Spleen (tissue), 11 donors: Measurements from ENCODE around the gene UBR1. TPM values are rescaled to one million over a fixed set of nuclear protein-coding genes. Genes with fewer than 3 reads are reported as not detected.
"Not testable (repeated sequence)": the region's sequence is repeated elsewhere in the genome, so short reads cannot be mapped to it uniquely, and the experiment has no call there.

Experiments used
- DNase-seq: peaks from one replicate; pipeline ENCODE4 v3.0.0-alpha.2; 2020
- H3K27ac ChIP-seq, 8 donors: fragments of 200-600 bp; sonication (generic) in 7 of 8; 1 replicate in 4 of 8; 2 replicates in 4 of 8; pipeline versions ENCODE4 v1.5.0 to v1.8.0; 2016 to 2021; ENCODE audit warnings: inconsistent platforms in 4 of 8, mild to moderate bottlenecking in 4 of 8, moderate library complexity in 1 of 8
- H3K27me3 ChIP-seq, 7 donors: fragments of 200-600 bp; sonication (generic) in 6 of 7; replicated peaks in 1 of 7; 1 replicate in 4 of 7; 2 replicates in 3 of 7; pipeline versions ENCODE4 v1.5.0 to v1.8.0; 2016 to 2021; ENCODE audit warnings: inconsistent platforms in 3 of 7, mild to moderate bottlenecking in 1 of 7
- H3K36me3 ChIP-seq, 6 donors: fragments of 200-600 bp; sonication (generic) in 5 of 6; 1 replicate in 4 of 6; 2 replicates in 2 of 6; pipeline versions ENCODE4 v1.5.0 to v1.8.0; 2016 to 2021; ENCODE audit warnings: inconsistent platforms in 2 of 6
- H3K4me1 ChIP-seq, 6 donors: fragments of 200-600 bp; sonication (generic) in 5 of 6; 1 replicate in 3 of 6; 2 replicates in 3 of 6; pipeline versions ENCODE4 v1.5.0 to v1.8.0; 2016 to 2021; ENCODE audit warnings: inconsistent platforms in 3 of 6
- H3K4me3 ChIP-seq, 8 donors: fragments of 200-600 bp; sonication (generic) in 7 of 8; 1 replicate in 4 of 8; 2 replicates in 4 of 8; pipeline versions ENCODE4 v1.5.0 to v1.8.0; 2016 to 2021; ENCODE audit warnings: inconsistent platforms in 4 of 8, mild to moderate bottlenecking in 4 of 8, moderate library complexity in 2 of 8
- H3K9me3 ChIP-seq, 8 donors: fragments of 200-600 bp; sonication (generic) in 7 of 8; 1 replicate in 4 of 8; 2 replicates in 4 of 8; pipeline versions ENCODE4 v1.5.0 to v1.8.0; 2016 to 2021; ENCODE audit warnings: inconsistent platforms in 4 of 8
- POLR2A ChIP-seq, 3 donors: fragments of 450-650 bp; IDR thresholded peaks; one replicate each; pipeline ENCODE4 v1.5.1; 2017; ENCODE audit warnings: antibody characterized with exemption in 3 of 3, mild to moderate bottlenecking in 1 of 3
- POLR2AphosphoS5 ChIP-seq, 3 donors: sonication (generic); formaldehyde crosslinking; IDR thresholded peaks; one replicate each; pipeline ENCODE4 v1.5.1; 2017; ENCODE audit warnings: antibody characterized with exemption in 3 of 3
- whole genome bisulfite sequencing, 5 donors: extraction: QIAGEN DNeasy Blood & Tissue Kit in 3 of 5; methylation state at CpG; one replicate each; pipeline versions ENCODE4 v1.1.5 to v1.1.7; 2013 to 2018; 5-methylcytosine and 5-hydroxymethylcytosine counted together
- intact Hi-C: fragments of 100-400 bp; cut with DNase I; formaldehyde crosslinking; loops from one replicate; pipeline ENCODE4 v1.15.0; 2023; ENCODE audit warnings: low total_unique reads
- polyA plus RNA-seq, 3 donors: library from polyadenylated mRNA; stranded (reverse); fragments of 200-250 nt; gene quantifications; one replicate each; pipeline ENCODE4 v1.2.1, GENCODE V29; 2013
- total RNA-seq, 7 donors: library from RNA; depleted of rRNA in 3 of 7; stranded (reverse); fragments of >200 nt in 3 of 7; fragmentation: NEBNext Ultra II Directional in 4 of 7; extraction: Animal tissue kit (Norgen Biotek cat#: 25700) in 4 of 7; gene quantifications; one replicate each; pipeline versions ENCODE4 v1.1.0 to v1.2.1, GENCODE V29; 2016 to 2021
- TF ChIP-seq, protein P1 (sequence below), 11 experiments: fragments of 200-600 bp in 7 of 11; fragments of 450-650 bp in 4 of 11; sonication (generic) in 4 of 11; IDR thresholded peaks in 8 of 11; conservative IDR thresholded peaks in 3 of 11; 1 replicate in 7 of 11; 2 replicates in 4 of 11; pipeline versions ENCODE4 v1.4.0 to v1.8.0; 2016 to 2021; ENCODE audit warnings: antibody characterized with exemption in 11 of 11, inconsistent platforms in 4 of 11, mild to moderate bottlenecking in 1 of 11
- donor health status: healthy with polysubstance abuse.
- donor health status: DM: no; HTN: no; CAD: no; lungs with moderate emphysema.
- donor health status: DM: no; HTN: no; CAD: no.
- donor health status: Bipolar disorder and iron deficiency.
- donor health status: healthy.
- donor health status: DM: no; HTN: no; CAD: no.
- donor health status: DM: yes; HTN: yes; CAD: no.

The UBR1 gene
- total and polyA plus RNA-seq, 10 donors: 4.3 to 69.2 (median 38.8) TPM

- H3K27ac ChIP-seq: no peak overlapping the region
- 94 to 98% (median 97%) methylated on average over 3 of the region's 3 CpGs; no CpG with 5 or more reads in 1 of the 5 donors for WGBS, 5 donors
- H3K4me1 ChIP-seq: no peaks in the 10 kb centered on the region
- TF ChIP-seq POLR2AphosphoS5 (IDR thresholded peaks at IDR 0.05): peak in 1 of 3 donors; percentile 35
- TF ChIP-seq, protein P1, sequence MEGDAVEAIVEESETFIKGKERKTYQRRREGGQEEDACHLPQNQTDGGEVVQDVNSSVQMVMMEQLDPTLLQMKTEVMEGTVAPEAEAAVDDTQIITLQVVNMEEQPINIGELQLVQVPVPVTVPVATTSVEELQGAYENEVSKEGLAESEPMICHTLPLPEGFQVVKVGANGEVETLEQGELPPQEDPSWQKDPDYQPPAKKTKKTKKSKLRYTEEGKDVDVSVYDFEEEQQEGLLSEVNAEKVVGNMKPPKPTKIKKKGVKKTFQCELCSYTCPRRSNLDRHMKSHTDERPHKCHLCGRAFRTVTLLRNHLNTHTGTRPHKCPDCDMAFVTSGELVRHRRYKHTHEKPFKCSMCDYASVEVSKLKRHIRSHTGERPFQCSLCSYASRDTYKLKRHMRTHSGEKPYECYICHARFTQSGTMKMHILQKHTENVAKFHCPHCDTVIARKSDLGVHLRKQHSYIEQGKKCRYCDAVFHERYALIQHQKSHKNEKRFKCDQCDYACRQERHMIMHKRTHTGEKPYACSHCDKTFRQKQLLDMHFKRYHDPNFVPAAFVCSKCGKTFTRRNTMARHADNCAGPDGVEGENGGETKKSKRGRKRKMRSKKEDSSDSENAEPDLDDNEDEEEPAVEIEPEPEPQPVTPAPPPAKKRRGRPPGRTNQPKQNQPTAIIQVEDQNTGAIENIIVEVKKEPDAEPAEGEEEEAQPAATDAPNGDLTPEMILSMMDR (IDR thresholded peaks at IDR 0.05 in 8 of 11, conservative IDR thresholded peaks at IDR 0.05 in 3 of 11): no peak
- no peak for TF ChIP-seq POLR2A (IDR thresholded peaks at IDR 0.05)
- H3K27me3 ChIP-seq: no peaks in the 10 kb centered on the region
- no peak for DNase-seq
- H3K4me3 ChIP-seq: no peak overlapping the region
- intact Hi-C loops: no loop called here
- peaks cover 0 to 97% (median 54%) of the 10 kb centered on the region in 6 donors for H3K36me3 ChIP-seq
- H3K9me3 ChIP-seq: peaks cover 0 to 16% (median 0%) of the 10 kb centered on the region in 8 donors
Observed at GRCh38 chr15:43009206-43009605, 96.6 kb downstream of the UBR1 start.

- H3K9me3 ChIP-seq: peaks cover 0 to 16% (median 0%) of the 10 kb centered on the region in 8 donors
- H3K36me3 ChIP-seq: peaks cover 0 to 97% (median 61%) of the 10 kb centered on the region in 6 donors
- 95 to 98% (median 97%) methylated on average over 14 of the region's 14 CpGs for WGBS, 5 donors
- no peak overlapping the region for H3K4me3 ChIP-seq
- no peaks in the 10 kb centered on the region for H3K4me1 ChIP-seq
- H3K27ac ChIP-seq: no peak overlapping the region
- H3K27me3 ChIP-seq: no peaks in the 10 kb centered on the region
- intact Hi-C loops: no loop called here
- no peak for DNase-seq
- TF ChIP-seq POLR2AphosphoS5 (IDR thresholded peaks at IDR 0.05) (peak in 2 of 3 donors; percentile 11 to 65), POLR2A (IDR thresholded peaks at IDR 0.05) (no peak)
- TF ChIP-seq, protein P1 (IDR thresholded peaks at IDR 0.05 in 8 of 11, conservative IDR thresholded peaks at IDR 0.05 in 3 of 11): no peak
Observed at GRCh38 chr15:43008150-43008549, 97.7 kb downstream of the UBR1 start.

DNA sequence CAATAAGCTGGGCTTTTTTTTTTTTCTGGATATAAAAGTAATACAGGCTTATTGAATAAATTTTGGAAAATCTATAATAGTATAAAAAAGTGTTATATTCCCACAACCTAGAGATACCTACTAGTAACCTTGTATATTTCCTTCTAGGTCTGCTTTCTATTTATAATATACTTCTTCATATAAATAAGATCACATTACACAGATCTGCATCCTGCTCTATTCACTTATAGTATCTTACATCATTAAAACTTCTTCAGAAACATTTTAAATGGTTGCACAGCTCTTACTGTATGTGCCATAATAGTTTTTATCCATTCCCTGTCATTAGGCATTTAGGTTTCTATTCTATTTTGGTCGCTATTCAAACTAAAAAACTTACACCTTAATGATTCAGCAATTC, 98.3 kb downstream of the UBR1 start:
- no peak for DNase-seq
- Histone ChIP-seq H3K4me1 (no peaks in the 10 kb centered on the region), H3K27ac (no peak overlapping the region), H3K9me3 (peaks cover 0 to 16% (median 0%) of the 10 kb centered on the region in 8 donors), H3K36me3 (peaks cover 0 to 97% (median 65%) of the 10 kb centered on the region in 6 donors), H3K4me3 (no peak overlapping the region), H3K27me3 (no peaks in the 10 kb centered on the region)
- intact Hi-C loops: no loop called here
- TF ChIP-seq, protein P1 (IDR thresholded peaks at IDR 0.05 in 8 of 11, conservative IDR thresholded peaks at IDR 0.05 in 3 of 11): no peak
- TF ChIP-seq POLR2A (IDR thresholded peaks at IDR 0.05) (no peak), POLR2AphosphoS5 (IDR thresholded peaks at IDR 0.05) (no peak)
- 94 to 98% (median 98%) methylated on average over 1 of the region's 1 CpG for WGBS, 5 donors

DNA sequence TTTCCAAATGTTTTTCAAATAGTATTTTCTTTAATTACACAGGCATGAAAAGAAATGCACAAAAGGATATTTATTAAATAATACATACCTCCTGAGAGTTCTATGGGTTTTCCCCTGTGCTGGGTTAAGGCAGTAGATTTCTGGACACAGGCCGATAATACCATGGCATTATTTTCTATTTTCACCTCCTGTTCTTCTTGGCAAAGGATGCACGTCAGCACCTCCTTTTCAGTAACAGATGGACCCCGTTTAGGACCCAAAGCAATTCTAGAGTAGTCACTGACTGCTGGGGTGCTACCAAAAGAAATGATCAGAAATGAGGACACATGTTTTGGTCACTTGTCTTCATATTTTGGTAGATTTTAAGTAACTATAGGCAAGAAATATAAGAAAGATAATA, 98.8 kb downstream of the UBR1 start:
- TF ChIP-seq, protein P1 (IDR thresholded peaks at IDR 0.05 in 8 of 11, conservative IDR thresholded peaks at IDR 0.05 in 3 of 11): no peak
- TF ChIP-seq POLR2AphosphoS5 (IDR thresholded peaks at IDR 0.05): no peak
- TF ChIP-seq POLR2A (IDR thresholded peaks at IDR 0.05): no peak
- DNase-seq: no peak
- no peaks in the 10 kb centered on the region for H3K4me1 ChIP-seq
- intact Hi-C loops: no loop called here
- peaks cover 0 to 16% (median 0%) of the 10 kb centered on the region in 8 donors for H3K9me3 ChIP-seq
- H3K36me3 ChIP-seq: peaks cover 0 to 97% (median 65%) of the 10 kb centered on the region in 6 donors
- WGBS, 5 donors: 93 to 97% (median 95%) methylated on average over 3 of the region's 3 CpGs
- H3K27ac ChIP-seq: no peak overlapping the region
- H3K4me3 ChIP-seq: no peak overlapping the region
- no peaks in the 10 kb centered on the region for H3K27me3 ChIP-seq

DNA sequence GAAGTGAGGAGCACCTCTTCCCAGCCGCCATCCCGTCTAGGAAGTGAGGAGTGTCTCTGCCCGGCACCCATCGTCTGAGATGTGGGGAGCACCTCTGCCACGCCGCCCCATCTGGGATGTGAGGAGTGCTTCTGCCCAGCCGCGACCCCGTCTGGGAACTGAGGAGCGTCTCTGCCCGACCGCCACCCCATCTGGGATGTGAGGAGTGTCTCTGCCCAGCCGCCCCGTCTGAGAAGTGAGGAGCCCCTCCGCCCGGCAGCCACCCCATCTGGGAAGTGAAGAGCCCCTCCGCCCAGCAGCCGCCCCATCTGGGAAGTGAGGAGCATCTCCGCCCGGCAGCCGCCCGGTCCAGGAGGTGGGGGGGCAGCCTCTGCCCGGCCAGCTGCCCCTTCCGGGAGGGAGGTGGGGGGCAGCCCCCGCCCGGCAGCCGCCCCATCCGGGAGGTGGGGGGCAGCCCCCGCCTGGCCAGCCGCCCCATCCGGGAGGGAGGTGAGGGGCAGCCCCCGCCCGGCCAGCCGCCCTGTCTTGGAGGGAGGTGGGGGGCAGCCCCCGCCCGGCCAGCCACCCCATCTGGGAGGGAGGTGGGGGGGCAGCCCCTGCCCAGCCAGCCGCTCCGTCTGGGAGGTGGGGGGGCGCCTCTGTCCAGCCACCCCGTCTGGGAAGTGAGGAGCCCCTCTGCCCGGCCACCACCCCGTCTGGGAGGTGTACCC, 100.8 kb downstream of the UBR1 start:
- Histone ChIP-seq H3K36me3 (peaks cover 0 to 95% (median 53%) of the 10 kb centered on the region in 6 donors), H3K9me3 (peaks cover 0 to 16% (median 0%) of the 10 kb centered on the region in 8 donors)
- H3K4me3 ChIP-seq, H3K4me1 ChIP-seq, H3K27me3 ChIP-seq, intact Hi-C loops, DNase-seq, H3K27ac ChIP-seq: not testable (repeated sequence)
- WGBS, 5 donors: 92 to 99% (median 97%) methylated on average over 15 to 42 of the region's 42 CpGs
